CD4-positive, alpha-beta T cell treated with Interleukin-21 for 1 hour (primary cell): ENCODE measurements around the gene SMIM34.

Experiments
- DNase-seq: peaks from one replicate; pipeline ENCODE4 v3.0.0-alpha.2; 2020

The SMIM34 gene

GRCh38 chr21:34369741-34370140, 54.0 kb downstream of the SMIM34 start:
- no peak for DNase-seq
